Peyer's patch (tissue), 4 donors: ENCODE measurements around the gene SSUH2. TPM values are rescaled to one million over a fixed set of nuclear protein-coding genes. Genes with fewer than 3 reads are reported as not detected.
"Not testable (repeated sequence)": the region's sequence is repeated elsewhere in the genome, so short reads cannot be mapped to it uniquely, and the experiment has no call there.

Experiments used
- DNase-seq, 3 donors: peaks; one replicate each; pipeline ENCODE4 v3.0.0-alpha.2; 2017 to 2019
- H3K27ac ChIP-seq, 4 donors: fragments of 200-600 bp; sonication (generic); one replicate each; pipeline ENCODE4 v1.5.1; 2016 to 2019
- H3K27me3 ChIP-seq, 2 donors: fragments of 200-600 bp; sonication (generic); one replicate each; pipeline ENCODE4 v1.5.1; 2019
- H3K36me3 ChIP-seq, 3 donors: fragments of 200-600 bp; sonication (generic); one replicate each; pipeline ENCODE4 v1.5.1; 2016 to 2019
- H3K4me1 ChIP-seq, 4 donors: fragments of 200-600 bp; sonication (generic); one replicate each; pipeline ENCODE4 v1.5.1; 2016 to 2019
- H3K4me3 ChIP-seq, 4 donors: fragments of 200-600 bp; sonication (generic); 1 replicate in 3 of 4; 2 replicates in 1 of 4; pipeline ENCODE4 v1.5.1; 2016 to 2019; ENCODE audit warnings: mild to moderate bottlenecking in 1 of 4
- H3K9me3 ChIP-seq, 4 donors: fragments of 200-600 bp; sonication (generic); one replicate each; pipeline ENCODE4 v1.5.1; 2016 to 2019; ENCODE audit warnings: mild to moderate bottlenecking in 1 of 4
- POLR2A ChIP-seq, 2 donors: fragments of 450-650 bp; IDR thresholded peaks; one replicate each; pipeline ENCODE4 v1.5.1; 2017; ENCODE audit warnings: antibody characterized with exemption in 2 of 2, mild to moderate bottlenecking in 2 of 2, moderate library complexity in 2 of 2
- total RNA-seq, 4 donors: library from RNA; depleted of rRNA; stranded (reverse); fragments of >200 nt; gene quantifications; one replicate each; pipeline ENCODE4 v1.1.0, GENCODE V29; 2016
- TF ChIP-seq, protein P1 (sequence below), 6 experiments: fragments of 450-650 bp in 4 of 6; fragments of 200-600 bp in 2 of 6; sonication (generic) in 1 of 6; IDR thresholded peaks; one replicate each; pipeline ENCODE4 v1.5.1; 2017 to 2019; ENCODE audit warnings: antibody characterized with exemption in 6 of 6, mild to moderate bottlenecking in 3 of 6, moderate library complexity in 1 of 6

The SSUH2 gene
- total RNA-seq, 4 donors from 2014 or later = 1.7 to 38.4 (median 21.6) TPM

GRCh38 chr3:8678751-8679150 lies 34.2 kb upstream of the SSUH2 start:
- no peak overlapping the region for H3K4me3 ChIP-seq

GRCh38 chr3:8677258-8677657 lies 32.7 kb upstream of the SSUH2 start:
- not testable (repeated sequence) for H3K9me3 ChIP-seq, H3K36me3 ChIP-seq, H3K27me3 ChIP-seq, H3K27ac ChIP-seq, H3K4me1 ChIP-seq, DNase-seq, H3K4me3 ChIP-seq

More at GRCh38 chr3:8678751-8679150, 34.2 kb upstream of the SSUH2 start:
- no peaks in the 10 kb centered on the region for H3K27me3 ChIP-seq
- H3K27ac ChIP-seq = no peak overlapping the region
- H3K4me1 ChIP-seq = no peaks in the 10 kb centered on the region
- DNase-seq = no peak
- TF ChIP-seq POLR2A (IDR thresholded peaks at IDR 0.05) = no peak
- TF ChIP-seq, protein P1, sequence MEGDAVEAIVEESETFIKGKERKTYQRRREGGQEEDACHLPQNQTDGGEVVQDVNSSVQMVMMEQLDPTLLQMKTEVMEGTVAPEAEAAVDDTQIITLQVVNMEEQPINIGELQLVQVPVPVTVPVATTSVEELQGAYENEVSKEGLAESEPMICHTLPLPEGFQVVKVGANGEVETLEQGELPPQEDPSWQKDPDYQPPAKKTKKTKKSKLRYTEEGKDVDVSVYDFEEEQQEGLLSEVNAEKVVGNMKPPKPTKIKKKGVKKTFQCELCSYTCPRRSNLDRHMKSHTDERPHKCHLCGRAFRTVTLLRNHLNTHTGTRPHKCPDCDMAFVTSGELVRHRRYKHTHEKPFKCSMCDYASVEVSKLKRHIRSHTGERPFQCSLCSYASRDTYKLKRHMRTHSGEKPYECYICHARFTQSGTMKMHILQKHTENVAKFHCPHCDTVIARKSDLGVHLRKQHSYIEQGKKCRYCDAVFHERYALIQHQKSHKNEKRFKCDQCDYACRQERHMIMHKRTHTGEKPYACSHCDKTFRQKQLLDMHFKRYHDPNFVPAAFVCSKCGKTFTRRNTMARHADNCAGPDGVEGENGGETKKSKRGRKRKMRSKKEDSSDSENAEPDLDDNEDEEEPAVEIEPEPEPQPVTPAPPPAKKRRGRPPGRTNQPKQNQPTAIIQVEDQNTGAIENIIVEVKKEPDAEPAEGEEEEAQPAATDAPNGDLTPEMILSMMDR (IDR thresholded peaks at IDR 0.05) = no peak
- no peaks in the 10 kb centered on the region for H3K9me3 ChIP-seq
- H3K36me3 ChIP-seq = no peaks in the 10 kb centered on the region

GRCh38 chr3:8675591-8675990 lies 31.0 kb upstream of the SSUH2 start:
- H3K4me1 ChIP-seq, H3K27me3 ChIP-seq, H3K36me3 ChIP-seq, DNase-seq, H3K4me3 ChIP-seq, H3K9me3 ChIP-seq, H3K27ac ChIP-seq: not testable (repeated sequence)

DNA sequence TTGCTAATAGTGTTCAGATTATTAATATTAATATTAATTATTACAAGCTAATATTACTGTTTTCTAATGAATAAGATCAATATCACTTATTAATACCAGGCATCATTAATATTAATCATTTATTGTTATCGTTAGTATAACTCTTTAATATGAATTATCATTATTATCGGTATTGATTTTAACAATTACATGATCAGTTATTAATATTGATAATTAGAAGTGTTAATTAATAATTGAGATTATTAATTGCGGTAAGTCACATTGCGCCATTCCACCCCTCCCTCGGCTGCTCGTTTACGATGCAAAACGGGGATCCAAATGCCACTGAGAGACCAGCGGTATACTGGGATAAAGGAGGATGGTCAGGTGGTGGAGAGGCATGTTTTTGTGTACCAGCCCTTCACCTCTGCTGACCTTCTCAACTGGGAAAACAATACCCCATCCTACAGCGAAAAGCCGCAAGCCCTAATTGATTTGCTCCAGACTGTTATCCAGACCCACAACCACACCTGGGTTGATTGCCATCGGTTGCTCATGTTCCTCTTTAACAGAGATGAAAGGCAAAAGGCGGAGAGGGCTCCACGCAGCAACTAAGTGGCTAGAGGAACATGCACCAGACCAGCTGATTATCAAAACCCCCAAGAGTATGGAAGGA lies 28.6 kb upstream of the SSUH2 start:
- TF ChIP-seq, protein P1 (IDR thresholded peaks at IDR 0.05) = no peak
- TF ChIP-seq POLR2A (IDR thresholded peaks at IDR 0.05) = no peak
- Histone ChIP-seq H3K4me3 (no peak overlapping the region), H3K27ac (no peak overlapping the region), H3K27me3 (no peaks in the 10 kb centered on the region), H3K36me3 (no peaks in the 10 kb centered on the region), H3K9me3 (no peaks in the 10 kb centered on the region), H3K4me1 (no peaks in the 10 kb centered on the region)
- no peak for DNase-seq

DNA sequence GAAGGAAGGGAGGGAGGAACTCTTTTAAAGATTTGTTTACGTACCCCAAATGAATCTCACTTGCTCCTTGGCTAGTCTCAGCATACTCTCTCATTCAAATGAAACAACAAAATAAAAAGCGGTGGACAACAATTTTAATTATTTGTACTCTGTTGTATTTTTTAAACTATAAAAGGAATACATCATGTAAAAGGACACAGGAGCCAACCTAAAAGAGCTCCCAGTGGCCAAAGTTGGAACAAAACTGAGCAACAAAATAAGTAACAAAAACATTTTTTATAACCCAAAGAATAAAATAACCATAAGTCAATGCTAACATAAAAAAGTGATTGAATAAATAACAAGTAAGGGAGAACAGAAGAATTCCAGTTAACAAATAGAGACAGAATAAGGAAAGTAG lies 24.4 kb upstream of the SSUH2 start:
- no peak overlapping the region for H3K4me3 ChIP-seq
- no peak for DNase-seq
- no peaks in the 10 kb centered on the region for H3K4me1 ChIP-seq

DNA sequence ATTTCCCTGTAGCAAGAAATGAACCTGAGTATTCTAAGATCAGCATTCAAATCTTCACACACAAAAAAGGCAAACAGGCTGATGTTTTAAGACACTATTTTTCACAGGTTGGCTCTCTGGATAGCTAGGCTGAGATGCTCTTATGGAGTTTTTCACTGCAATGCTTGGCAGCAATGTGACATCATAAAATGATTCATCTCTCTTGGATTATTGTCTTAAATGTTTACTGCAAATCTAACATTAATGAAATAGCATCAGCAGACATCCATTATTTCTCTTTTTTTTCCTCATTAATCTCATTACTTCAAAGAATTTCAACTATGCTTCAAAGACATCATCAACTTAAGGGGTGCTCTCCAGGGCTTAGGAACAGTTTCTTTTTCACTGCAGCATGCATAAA lies 23.6 kb upstream of the SSUH2 start:
- no peaks in the 10 kb centered on the region for H3K9me3 ChIP-seq
- H3K27me3 ChIP-seq = no peaks in the 10 kb centered on the region
- H3K27ac ChIP-seq = no peak overlapping the region
- DNase-seq = no peak
- no peak overlapping the region for H3K4me3 ChIP-seq
- no peaks in the 10 kb centered on the region for H3K4me1 ChIP-seq
- no peaks in the 10 kb centered on the region for H3K36me3 ChIP-seq
- TF ChIP-seq, protein P1 (IDR thresholded peaks at IDR 0.05) = no peak
- TF ChIP-seq POLR2A (IDR thresholded peaks at IDR 0.05) = no peak

More for the DNA sequence above, 24.4 kb upstream of the SSUH2 start:
- TF ChIP-seq, protein P1 (IDR thresholded peaks at IDR 0.05) = no peak
- TF ChIP-seq POLR2A (IDR thresholded peaks at IDR 0.05) = no peak
- Histone ChIP-seq H3K9me3 (no peaks in the 10 kb centered on the region), H3K27ac (no peak overlapping the region), H3K36me3 (no peaks in the 10 kb centered on the region), H3K27me3 (no peaks in the 10 kb centered on the region)
